Measurements from ENCODE around the gene DMPK. TPM values are rescaled to one million over a fixed set of nuclear protein-coding genes. Genes with fewer than 3 reads are reported as not detected.
A peak's percentile ranks its signal among the peaks of the same experiment; 100 is the strongest.

DMPK gene
- total RNA-seq, 6 experiments from 2014 or later: 85.5 to 144 (median 102) TPM

DNA sequence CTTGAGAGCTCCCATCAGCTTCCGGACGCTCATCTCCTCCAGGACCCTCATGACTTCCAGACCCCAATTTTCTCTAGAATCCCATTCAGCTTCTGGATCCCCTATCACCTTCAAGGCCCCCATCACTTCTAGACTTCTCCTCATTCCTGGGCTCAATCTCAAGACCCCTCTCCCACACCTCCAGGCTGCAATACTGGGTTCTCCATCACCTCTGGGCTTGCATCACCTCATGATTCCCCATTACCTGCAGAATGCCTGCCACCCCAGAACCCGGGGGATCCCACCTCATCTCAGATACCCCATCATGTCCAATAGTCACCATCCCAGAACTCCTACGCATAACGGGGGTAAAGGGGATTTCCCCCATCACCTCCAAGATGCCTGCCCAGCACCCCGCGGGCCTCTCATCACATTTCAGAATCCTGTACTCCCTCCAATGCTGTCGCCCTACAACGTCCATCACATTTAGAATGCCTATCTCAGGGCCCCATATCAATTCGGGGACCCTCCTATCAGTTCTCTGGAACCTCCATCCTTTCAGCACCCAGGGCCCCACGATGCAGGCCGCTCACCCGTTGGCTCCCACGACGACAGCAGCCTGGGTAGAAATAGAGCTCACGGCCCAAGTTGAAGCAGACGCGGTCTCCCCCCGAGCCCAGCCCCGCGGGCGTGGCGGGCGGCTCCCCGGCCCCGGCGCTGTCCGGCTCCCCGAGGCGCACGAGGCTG is 9.6 kb upstream of the DMPK start:
- Mint-ChIP-seq H3K27me3 (ENCODE audit: insufficient read depth) (peaks cover 2% of the 10 kb centered on the region), H3K9me3 (no peaks in the 10 kb centered on the region), H3K36me3 (ENCODE audit: low read depth) (peaks cover 36% of the 10 kb centered on the region), H3K27ac (peak overlapping the region; percentile 90), H3K4me1 (ENCODE audit: low read depth) (peaks cover 27% of the 10 kb centered on the region), H3K4me3 (peak overlapping the region; percentile 99)
- DNase-seq: no peak
- TF ChIP-seq, protein P1, sequence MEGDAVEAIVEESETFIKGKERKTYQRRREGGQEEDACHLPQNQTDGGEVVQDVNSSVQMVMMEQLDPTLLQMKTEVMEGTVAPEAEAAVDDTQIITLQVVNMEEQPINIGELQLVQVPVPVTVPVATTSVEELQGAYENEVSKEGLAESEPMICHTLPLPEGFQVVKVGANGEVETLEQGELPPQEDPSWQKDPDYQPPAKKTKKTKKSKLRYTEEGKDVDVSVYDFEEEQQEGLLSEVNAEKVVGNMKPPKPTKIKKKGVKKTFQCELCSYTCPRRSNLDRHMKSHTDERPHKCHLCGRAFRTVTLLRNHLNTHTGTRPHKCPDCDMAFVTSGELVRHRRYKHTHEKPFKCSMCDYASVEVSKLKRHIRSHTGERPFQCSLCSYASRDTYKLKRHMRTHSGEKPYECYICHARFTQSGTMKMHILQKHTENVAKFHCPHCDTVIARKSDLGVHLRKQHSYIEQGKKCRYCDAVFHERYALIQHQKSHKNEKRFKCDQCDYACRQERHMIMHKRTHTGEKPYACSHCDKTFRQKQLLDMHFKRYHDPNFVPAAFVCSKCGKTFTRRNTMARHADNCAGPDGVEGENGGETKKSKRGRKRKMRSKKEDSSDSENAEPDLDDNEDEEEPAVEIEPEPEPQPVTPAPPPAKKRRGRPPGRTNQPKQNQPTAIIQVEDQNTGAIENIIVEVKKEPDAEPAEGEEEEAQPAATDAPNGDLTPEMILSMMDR (IDR thresholded peaks at IDR 0.05): no peak

DNA sequence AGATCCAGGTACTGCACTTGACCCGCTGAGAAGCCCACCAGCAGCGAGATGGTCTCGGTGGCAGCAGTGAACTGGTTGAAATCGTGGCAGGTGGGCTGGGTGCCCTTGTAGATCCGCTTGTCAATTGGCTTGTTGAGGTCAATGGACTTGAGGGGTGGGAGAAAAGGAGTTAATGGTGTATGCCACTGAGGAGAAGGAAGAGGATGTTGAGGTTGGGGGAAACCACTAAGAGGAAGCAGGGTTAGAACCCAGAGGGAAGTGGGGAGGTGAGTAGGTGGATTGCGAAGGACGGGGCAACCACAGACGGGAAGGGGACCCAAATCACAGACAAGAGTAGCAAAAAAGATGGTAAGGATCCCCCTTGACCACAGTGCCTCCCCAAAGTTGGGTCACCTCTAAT is 8.7 kb upstream of the DMPK start:
- Mint-ChIP-seq H3K9me3 (no peaks in the 10 kb centered on the region), H3K4me1 (ENCODE audit: low read depth) (peaks cover 27% of the 10 kb centered on the region), H3K36me3 (ENCODE audit: low read depth) (peaks cover 36% of the 10 kb centered on the region), H3K4me3 (peak overlapping the region; percentile 99), H3K27me3 (ENCODE audit: insufficient read depth) (peaks cover 2% of the 10 kb centered on the region), H3K27ac (peak overlapping the region; percentile 90)
- TF ChIP-seq, protein P1 (IDR thresholded peaks at IDR 0.05): no peak
- no peak for DNase-seq

DNA sequence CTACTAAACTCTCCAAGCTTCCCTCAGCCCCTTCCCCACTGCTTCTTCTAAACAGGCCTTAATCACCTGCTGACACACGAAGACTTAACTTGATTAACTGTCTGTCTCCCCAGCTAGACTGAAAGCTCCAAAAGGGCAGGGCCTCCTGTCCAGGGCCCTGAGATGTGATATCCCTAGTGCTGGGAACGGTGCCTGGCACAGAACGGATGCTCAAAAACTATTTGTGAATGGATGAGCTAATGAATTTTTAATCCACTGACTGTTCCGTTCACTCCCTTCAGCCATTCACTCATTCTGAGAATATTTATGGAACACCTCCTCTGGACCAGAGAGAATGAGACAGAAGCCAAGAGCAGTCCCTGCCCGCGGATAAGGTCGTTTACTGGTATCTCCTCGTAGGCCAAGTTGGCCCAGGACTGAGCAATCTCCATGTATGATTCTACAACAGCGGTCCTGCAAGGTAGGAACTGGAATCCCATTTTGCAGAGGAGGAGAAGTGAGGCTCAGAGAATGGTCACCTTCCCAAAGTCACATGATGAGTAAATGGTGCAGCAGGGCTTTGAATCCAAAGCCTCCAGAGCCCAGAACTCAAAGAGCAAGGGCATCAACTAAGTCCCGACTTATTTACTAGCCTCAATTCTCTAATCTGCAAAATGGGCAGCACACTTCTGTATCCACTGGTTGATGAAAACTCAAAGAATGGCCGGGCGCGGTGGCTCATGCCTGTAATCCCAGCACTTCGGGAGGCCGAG is 6.9 kb upstream of the DMPK start:
- Mint-ChIP-seq H3K9me3 (no peaks in the 10 kb centered on the region), H3K27ac (no peak overlapping the region), H3K27me3 (ENCODE audit: insufficient read depth) (peaks cover 2% of the 10 kb centered on the region), H3K4me3 (no peak overlapping the region), H3K36me3 (ENCODE audit: low read depth) (peaks cover 36% of the 10 kb centered on the region), H3K4me1 (ENCODE audit: low read depth) (peaks cover 36% of the 10 kb centered on the region)
- no peak for DNase-seq
- TF ChIP-seq, protein P1 (IDR thresholded peaks at IDR 0.05): no peak

DNA sequence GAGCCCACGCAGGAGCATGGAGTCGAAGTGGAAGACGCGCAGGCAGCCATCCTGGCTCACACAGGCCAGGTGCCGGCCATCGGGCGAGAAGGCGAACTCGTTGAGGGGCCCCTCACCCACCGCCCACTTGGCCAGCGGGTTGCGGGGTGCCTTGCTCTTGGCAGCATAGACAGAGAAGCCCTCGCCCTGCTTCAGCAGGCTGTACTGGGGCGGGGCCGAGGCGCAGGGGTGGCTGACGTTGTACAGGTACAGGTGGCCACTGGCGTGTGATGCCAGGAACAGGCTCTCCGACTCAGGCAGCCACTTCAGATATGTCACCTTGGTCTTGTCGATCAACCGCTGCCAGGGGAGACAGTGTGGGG is 4.2 kb upstream of the DMPK start:
- no peak overlapping the region for H3K4me3 Mint-ChIP-seq
- peaks cover 37% of the 10 kb centered on the region for H3K4me1 Mint-ChIP-seq (ENCODE audit: low read depth)
- peaks cover 4% of the 10 kb centered on the region for H3K27me3 Mint-ChIP-seq (ENCODE audit: insufficient read depth)
- no peaks in the 10 kb centered on the region for H3K9me3 Mint-ChIP-seq
- TF ChIP-seq, protein P1 (IDR thresholded peaks at IDR 0.05): no peak
- H3K36me3 Mint-ChIP-seq (ENCODE audit: low read depth): peaks cover 34% of the 10 kb centered on the region
- DNase-seq: no peak
- no peak overlapping the region for H3K27ac Mint-ChIP-seq

DNA sequence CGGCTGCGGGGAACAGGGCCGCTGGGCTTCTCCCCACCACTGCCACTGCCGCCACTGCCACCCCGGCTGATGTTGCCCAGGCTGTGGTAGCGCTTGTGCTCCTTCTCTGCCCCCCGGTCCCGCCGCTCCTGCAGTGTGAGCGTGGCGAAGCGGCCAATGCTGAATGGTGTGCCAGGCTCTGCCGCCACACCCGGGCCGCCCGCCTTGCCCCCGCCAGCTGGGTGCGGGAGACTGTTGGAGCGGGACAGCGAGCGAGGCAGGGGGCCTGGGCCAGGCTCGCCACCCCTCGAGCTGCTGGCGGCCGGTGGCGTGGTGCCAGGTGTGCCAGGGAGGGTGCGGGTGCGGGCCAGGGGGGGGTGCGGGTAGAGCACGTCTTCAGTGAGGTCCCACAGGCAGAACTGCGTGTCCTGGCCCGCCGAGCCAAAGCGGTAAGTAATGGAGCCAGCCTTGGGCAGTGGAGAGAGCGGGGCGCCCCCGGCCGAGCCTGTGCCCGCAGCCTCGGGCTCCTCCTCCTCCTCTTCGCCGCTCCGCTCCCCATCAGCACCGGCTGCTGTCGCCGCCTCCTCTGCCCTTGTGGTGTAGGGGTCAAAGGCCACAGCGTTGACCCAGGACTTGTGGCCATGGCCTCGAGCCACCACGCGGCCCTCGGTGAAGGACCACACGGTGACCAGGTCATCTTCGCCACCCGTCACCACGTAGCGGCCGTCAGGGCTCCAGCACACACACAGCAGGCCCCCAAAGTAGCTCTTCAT is 3.7 kb upstream of the DMPK start:
- H3K4me3 Mint-ChIP-seq: no peak overlapping the region

More for the DNA sequence above, 3.7 kb upstream of the DMPK start:
- no peak overlapping the region for H3K27ac Mint-ChIP-seq
- TF ChIP-seq, protein P1 (IDR thresholded peaks at IDR 0.05): no peak
- no peak for DNase-seq
- peaks cover 28% of the 10 kb centered on the region for H3K36me3 Mint-ChIP-seq (ENCODE audit: low read depth)
- H3K4me1 Mint-ChIP-seq (ENCODE audit: low read depth): peaks cover 35% of the 10 kb centered on the region
- no peaks in the 10 kb centered on the region for H3K9me3 Mint-ChIP-seq
- H3K27me3 Mint-ChIP-seq (ENCODE audit: insufficient read depth): peaks cover 4% of the 10 kb centered on the region

Measured in HFFc6 (cell line).